CD4-positive, alpha-beta T cell (primary cell): ENCODE measurements around the gene VWA5B2. TPM values are rescaled to one million over a fixed set of nuclear protein-coding genes. Genes with fewer than 3 reads are reported as not detected.

Experiments
- ATAC-seq: fragments of 200-7000 bp; cut with Tn5 transposase; one replicate; pipeline ENCODE4 v1.10.0; 2022; ENCODE audit warnings: mild to moderate bottlenecking; ENCODE audit not compliant: poor library complexity
- CTCF ChIA-PET: fragments of 350-600 bp; sonication (Branson Sonifier 250); formaldehyde crosslinking; loops from one replicate; lab custom pipeline; 2021; ENCODE audit warnings: antibody characterized with exemption, inconsistent platforms; lab: Charles Lee
- POLR2A ChIA-PET: fragments of 350-600 bp; sonication (Branson Sonifier 250); formaldehyde crosslinking; loops from one replicate; lab custom pipeline; 2021; ENCODE audit warnings: antibody characterized with exemption, inconsistent platforms; lab: Charles Lee
- DNase-seq, 14 experiments: peaks; one replicate each; pipeline ENCODE4 v3.0.0-alpha.2; 2013 to 2020; ENCODE audit warnings: mixed read lengths in 2 of 14
- H3K27ac ChIP-seq, 2 donors: one replicate each; pipeline versions ENCODE4 v1.5.1 to v1.7.0; 2013; ENCODE audit warnings: low read length in 2 of 2, low read depth in 1 of 2, mild to moderate bottlenecking in 1 of 2
- H3K27me3 ChIP-seq, 2 experiments: 1 replicate in 1 of 2; 2 replicates in 1 of 2; pipeline versions ENCODE4 v1.6.1 to v1.7.0; 2013; ENCODE audit warnings: low read length in 2 of 2, control low read depth in 1 of 2, mild to moderate bottlenecking in 1 of 2, moderate library complexity in 1 of 2; ENCODE audit not compliant: insufficient read depth in 2 of 2, control insufficient read depth in 1 of 2
- H3K36me3 ChIP-seq: one replicate; pipeline ENCODE4 v1.6.1; 2013; ENCODE audit warnings: low read length, control low read depth; ENCODE audit not compliant: insufficient read depth
- H3K4me1 ChIP-seq: one replicate; pipeline ENCODE4 v1.6.1; 2013; ENCODE audit warnings: low read length, control low read depth; ENCODE audit not compliant: insufficient read depth
- H3K4me3 ChIP-seq: one replicate; pipeline ENCODE4 v1.5.1; 2013; ENCODE audit warnings: mild to moderate bottlenecking, low read length, moderate library complexity
- H3K9me3 ChIP-seq, 2 experiments: 1 replicate in 1 of 2; 2 replicates in 1 of 2; pipeline versions ENCODE4 v1.6.1 to v1.7.0; 2013; ENCODE audit warnings: low read length in 2 of 2, mild to moderate bottlenecking in 2 of 2, control low read depth in 1 of 2, moderate library complexity in 1 of 2; ENCODE audit not compliant: control insufficient read depth in 1 of 2, insufficient read depth in 1 of 2
- H3K27ac Mint-ChIP-seq: one replicate; pipeline ENCODE4 v1.8.0; 2020; ENCODE audit warnings: mixed read lengths
- H3K27me3 Mint-ChIP-seq: one replicate; pipeline ENCODE4 v1.8.0; 2021; ENCODE audit warnings: mixed read lengths
- H3K36me3 Mint-ChIP-seq: one replicate; pipeline ENCODE4 v1.8.0; 2021; ENCODE audit warnings: low read depth, mixed read lengths
- H3K4me1 Mint-ChIP-seq: one replicate; pipeline ENCODE4 v1.8.0; 2021; ENCODE audit warnings: low read depth, mixed read lengths
- H3K4me3 Mint-ChIP-seq: one replicate; pipeline ENCODE4 v1.8.0; 2020; ENCODE audit warnings: mild to moderate bottlenecking, mixed read lengths
- H3K9me3 Mint-ChIP-seq: one replicate; pipeline ENCODE4 v1.8.0; 2020; ENCODE audit warnings: mixed read lengths
- intact Hi-C, 2 experiments: fragments of 100-400 bp; cut with DNase I in 1 of 2; cut with micrococcal nuclease in 1 of 2; formaldehyde crosslinking; loops; one replicate each; pipeline versions ENCODE4 v1.15.1 to v1.9.0; 2023 to 2025; cut with DNase I, micrococcal nuclease
- total RNA-seq, 174 experiments: library from RNA in 2 of 174; stranded (reverse) in 2 of 174; gene quantifications; one replicate each; pipeline ENCODE4 v1.2.3 and lab custom pipeline; 2021 to 2026
- TF ChIP-seq, protein P1 (sequence below): fragments of 200-600 bp; IDR thresholded peaks from one replicate; pipeline ENCODE4 v1.8.0; 2022; ENCODE audit warnings: antibody characterized with exemption, mild to moderate bottlenecking

Gene VWA5B2
- total RNA-seq, 2 experiments from 2014 or later: not detected

- H3K27me3 Mint-ChIP-seq: no peaks in the 10 kb centered on the region
- H3K27ac Mint-ChIP-seq: no peak overlapping the region
- Histone ChIP-seq H3K4me3 (no peak overlapping the region), H3K27me3 (no peaks in the 10 kb centered on the region), H3K4me1 (no peaks in the 10 kb centered on the region), H3K9me3 (no peaks in the 10 kb centered on the region), H3K36me3 (peaks cover 41% of the 10 kb centered on the region), H3K27ac (no peak overlapping the region)
- ChIA-PET POLR2A (interaction anchor here (1.1 kb wide), 1 partner anchor 11 kb away, joined by 3 read pairs; the partner anchor contains the start of gene ABCF3), CTCF (no interaction called here)
- ATAC-seq (no peak), DNase-seq (no peak)
- no peaks in the 10 kb centered on the region for H3K9me3 Mint-ChIP-seq
- H3K4me1 Mint-ChIP-seq: no peaks in the 10 kb centered on the region
- TF ChIP-seq, protein P1, sequence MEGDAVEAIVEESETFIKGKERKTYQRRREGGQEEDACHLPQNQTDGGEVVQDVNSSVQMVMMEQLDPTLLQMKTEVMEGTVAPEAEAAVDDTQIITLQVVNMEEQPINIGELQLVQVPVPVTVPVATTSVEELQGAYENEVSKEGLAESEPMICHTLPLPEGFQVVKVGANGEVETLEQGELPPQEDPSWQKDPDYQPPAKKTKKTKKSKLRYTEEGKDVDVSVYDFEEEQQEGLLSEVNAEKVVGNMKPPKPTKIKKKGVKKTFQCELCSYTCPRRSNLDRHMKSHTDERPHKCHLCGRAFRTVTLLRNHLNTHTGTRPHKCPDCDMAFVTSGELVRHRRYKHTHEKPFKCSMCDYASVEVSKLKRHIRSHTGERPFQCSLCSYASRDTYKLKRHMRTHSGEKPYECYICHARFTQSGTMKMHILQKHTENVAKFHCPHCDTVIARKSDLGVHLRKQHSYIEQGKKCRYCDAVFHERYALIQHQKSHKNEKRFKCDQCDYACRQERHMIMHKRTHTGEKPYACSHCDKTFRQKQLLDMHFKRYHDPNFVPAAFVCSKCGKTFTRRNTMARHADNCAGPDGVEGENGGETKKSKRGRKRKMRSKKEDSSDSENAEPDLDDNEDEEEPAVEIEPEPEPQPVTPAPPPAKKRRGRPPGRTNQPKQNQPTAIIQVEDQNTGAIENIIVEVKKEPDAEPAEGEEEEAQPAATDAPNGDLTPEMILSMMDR: no peak
- intact Hi-C loops: no loop called here
- H3K36me3 Mint-ChIP-seq: peaks cover 43% of the 10 kb centered on the region
- H3K4me3 Mint-ChIP-seq: no peak overlapping the region
Observed at GRCh38 chr3:184196536-184196935, 32.8 kb upstream of the VWA5B2 start.

DNA sequence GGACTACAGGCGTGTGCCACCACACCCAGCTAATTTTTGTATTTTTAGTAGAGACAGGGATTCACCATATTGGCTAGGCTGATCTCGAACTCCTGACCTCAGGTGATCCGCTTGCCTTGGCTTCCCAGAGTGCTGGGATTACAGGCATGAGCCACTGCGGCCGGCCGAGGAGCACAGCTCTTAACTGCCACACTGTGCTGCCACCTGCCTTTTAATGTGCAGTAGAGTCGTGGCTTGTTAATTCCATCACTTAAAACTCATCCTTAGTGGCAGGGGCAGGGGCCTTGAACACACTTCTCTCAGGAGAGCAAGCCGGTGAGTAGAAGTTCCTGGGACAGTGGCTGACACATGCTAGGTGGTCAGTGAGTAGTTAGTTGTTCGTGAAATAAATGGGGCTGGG, 30.9 kb upstream of the VWA5B2 start:
- no peaks in the 10 kb centered on the region for H3K27me3 Mint-ChIP-seq
- H3K27ac Mint-ChIP-seq: no peak overlapping the region
- ChIA-PET CTCF (interaction anchor here (0.6 to 0.7 kb wide), 2 partner anchors 17 to 303 kb away, joined by 3 to 4 read pairs; no protein-coding TSS in a partner anchor), POLR2A (no interaction called here)
- H3K9me3 Mint-ChIP-seq: no peaks in the 10 kb centered on the region
- no peak overlapping the region for H3K27ac ChIP-seq
- H3K27me3 ChIP-seq: no peaks in the 10 kb centered on the region
- no peaks in the 10 kb centered on the region for H3K4me1 Mint-ChIP-seq
- TF ChIP-seq, protein P1: no peak
- intact Hi-C loops: no loop called here
- H3K36me3 ChIP-seq: peaks cover 21% of the 10 kb centered on the region
- no peak overlapping the region for H3K4me3 Mint-ChIP-seq
- H3K4me3 ChIP-seq: no peak overlapping the region
- H3K36me3 Mint-ChIP-seq: peaks cover 23% of the 10 kb centered on the region
- no peaks in the 10 kb centered on the region for H3K9me3 ChIP-seq
- H3K4me1 ChIP-seq: no peaks in the 10 kb centered on the region
- ATAC-seq (no peak), DNase-seq (no peak)

- Mint-ChIP-seq H3K4me3 (no peak overlapping the region), H3K4me1 (no peaks in the 10 kb centered on the region), H3K27me3 (peaks cover 5% of the 10 kb centered on the region), H3K27ac (no peak overlapping the region), H3K9me3 (no peaks in the 10 kb centered on the region), H3K36me3 (peaks cover under 1% of the 10 kb centered on the region)
- Histone ChIP-seq H3K36me3 (no peaks in the 10 kb centered on the region), H3K27ac (no peak overlapping the region), H3K9me3 (no peaks in the 10 kb centered on the region), H3K4me1 (no peaks in the 10 kb centered on the region), H3K27me3 (peaks cover under 1 to 2% of the 10 kb centered on the region in 2 experiments), H3K4me3 (no peak overlapping the region)
- DNase-seq: no peak
- ATAC-seq: no peak
- CTCF ChIA-PET: no interaction called here
- POLR2A ChIA-PET: no interaction called here
- intact Hi-C loops: no loop called here
- TF ChIP-seq, protein P1: no peak
Observed at GRCh38 chr3:184200825-184201224, 28.6 kb upstream of the VWA5B2 start.
